Activated CD4-positive, alpha-beta T cell treated with anti-CD3 and anti-CD28 coated beads, Interleukin-2, amount 50 U/mL, for 48 hours (primary cell): Measurements from ENCODE around the gene MFNG.

Source experiments
- DNase-seq, 2 experiments: peaks; one replicate each; pipeline ENCODE4 v3.0.0-alpha.2; 2020

Gene MFNG

GRCh38 chr22:37420686-37421467 lies 65.3 kb downstream of the MFNG start:
- no peak for DNase-seq

- DNase-seq: peak; percentile 27 to 40
Measured at GRCh38 chr22:37419969-37420685, 66.1 kb downstream of the MFNG start.

GRCh38 chr22:37419370-37419968 lies 66.7 kb downstream of the MFNG start:
- no peak for DNase-seq
